IPS DF 6.9 (cell line): ENCODE data around the gene LHB.
A peak's percentile ranks its signal among the peaks of the same experiment; 100 is the strongest.
"Not testable (repeated sequence)": the region's sequence is repeated elsewhere in the genome, so short reads cannot be mapped to it uniquely, and the experiment has no call there.

ENCODE experiments used
- DNase-seq: peaks from one replicate; pipeline ENCODE4 v3.0.0-alpha.2; 2013; ENCODE audit warnings: low read depth, low spot score
- H3K27ac ChIP-seq: one replicate; pipeline ENCODE4 v1.5.1; 2013; ENCODE audit warnings: low read length, control low read depth
- H3K27me3 ChIP-seq: 2 replicates; pipeline ENCODE4 v1.6.1; 2013; ENCODE audit warnings: mild to moderate bottlenecking, low read length; ENCODE audit not compliant: control insufficient read depth, insufficient read depth
- H3K36me3 ChIP-seq: 2 replicates; pipeline ENCODE4 v1.6.1; 2013; ENCODE audit warnings: low read length; ENCODE audit not compliant: control insufficient read depth, insufficient read depth
- H3K4me1 ChIP-seq: 2 replicates; pipeline ENCODE4 v1.6.1; 2013; ENCODE audit warnings: low read length; ENCODE audit not compliant: control insufficient read depth, insufficient read depth
- H3K4me3 ChIP-seq: 2 replicates; pipeline ENCODE4 v1.5.1; 2013; ENCODE audit warnings: mild to moderate bottlenecking, low read length
- H3K9me3 ChIP-seq: 2 replicates; pipeline ENCODE4 v1.6.1; 2013; ENCODE audit warnings: low read length, inconsistent platforms; ENCODE audit not compliant: control insufficient read depth, insufficient read depth
- WGBS: extraction: QIAGEN DNeasy Blood & Tissue Kit; methylation state at CpG from one replicate; pipeline ENCODE4 v1.1.7; 2013; ENCODE audit warnings: mixed read lengths, missing lambda C conversion rate; ENCODE audit not compliant: insufficient read length, insufficient coverage; 5-methylcytosine and 5-hydroxymethylcytosine counted together

The LHB gene

GRCh38 chr19:49038111-49038510 lies 21.2 kb upstream of the LHB start:
- not testable (repeated sequence) for H3K36me3 ChIP-seq, H3K27me3 ChIP-seq, H3K9me3 ChIP-seq, H3K27ac ChIP-seq, H3K4me3 ChIP-seq, H3K4me1 ChIP-seq, DNase-seq
- no CpG with 5 or more reads among the region's 8 CpGs for WGBS

- not testable (repeated sequence) for DNase-seq, H3K27me3 ChIP-seq, H3K36me3 ChIP-seq, H3K4me1 ChIP-seq, H3K9me3 ChIP-seq, H3K27ac ChIP-seq, H3K4me3 ChIP-seq
- no CpG with 5 or more reads among the region's 18 CpGs for WGBS
Measured at GRCh38 chr19:49036815-49037214, 19.9 kb upstream of the LHB start, which contains the start of gene CGB1. CGB1 (minus strand) TSS chr19:49036895; CDS start chr19:49036711, 184 bp downstream.

- H3K36me3 ChIP-seq, H3K27ac ChIP-seq, H3K9me3 ChIP-seq, H3K4me1 ChIP-seq, H3K27me3 ChIP-seq, H3K4me3 ChIP-seq: not testable (repeated sequence)
- peak; percentile 74 for DNase-seq
- WGBS, result no CpG with 5 or more reads among the region's 28 CpGs
Measured at GRCh38 chr19:49031642-49032301, 14.9 kb upstream of the LHB start, which contains the start of gene CGB2. CGB2 (plus strand) TSS chr19:49031890; CDS start chr19:49032096, 206 bp downstream.

- DNase-seq, H3K27me3 ChIP-seq, H3K9me3 ChIP-seq, H3K4me1 ChIP-seq, H3K4me3 ChIP-seq, H3K27ac ChIP-seq, H3K36me3 ChIP-seq: not testable (repeated sequence)
- WGBS, result no CpG with 5 or more reads among the region's 8 CpGs
Measured at GRCh38 chr19:49030323-49030722, 13.4 kb upstream of the LHB start.

GRCh38 chr19:49029749-49030148 lies 12.9 kb upstream of the LHB start:
- H3K27me3 ChIP-seq, H3K36me3 ChIP-seq, H3K4me1 ChIP-seq, H3K27ac ChIP-seq, H3K4me3 ChIP-seq, DNase-seq, H3K9me3 ChIP-seq: not testable (repeated sequence)
- WGBS, result no CpG with 5 or more reads among the region's 14 CpGs

GRCh38 chr19:49028686-49029085 lies 11.8 kb upstream of the LHB start:
- H3K4me1 ChIP-seq, DNase-seq, H3K36me3 ChIP-seq, H3K27me3 ChIP-seq, H3K9me3 ChIP-seq, H3K4me3 ChIP-seq, H3K27ac ChIP-seq: not testable (repeated sequence)
- no CpG with 5 or more reads among the region's 9 CpGs for WGBS

- DNase-seq, H3K36me3 ChIP-seq, H3K27me3 ChIP-seq, H3K9me3 ChIP-seq, H3K27ac ChIP-seq, H3K4me1 ChIP-seq, H3K4me3 ChIP-seq: not testable (repeated sequence)
- no CpG with 5 or more reads among the region's 23 CpGs for WGBS
Measured at GRCh38 chr19:49025599-49025998, 8.7 kb upstream of the LHB start.

- not testable (repeated sequence) for H3K9me3 ChIP-seq, H3K4me1 ChIP-seq, H3K4me3 ChIP-seq, H3K36me3 ChIP-seq, DNase-seq, H3K27me3 ChIP-seq, H3K27ac ChIP-seq
- no CpG with 5 or more reads among the region's 6 CpGs for WGBS
Measured at GRCh38 chr19:49025088-49025487, 8.2 kb upstream of the LHB start.

- H3K27me3 ChIP-seq, H3K36me3 ChIP-seq, H3K4me3 ChIP-seq, H3K4me1 ChIP-seq, H3K9me3 ChIP-seq, DNase-seq, H3K27ac ChIP-seq: not testable (repeated sequence)
- WGBS, result no CpG with 5 or more reads among the region's 15 CpGs
Measured at GRCh38 chr19:49024233-49024632, 7.3 kb upstream of the LHB start, which contains the start of gene CGB3. CGB3 (minus strand) TSS chr19:49024333; CDS start chr19:49023971, 362 bp downstream.

GRCh38 chr19:49022116-49022515 lies 5.2 kb upstream of the LHB start:
- no CpG with 5 or more reads among the region's 9 CpGs for WGBS
- no peak overlapping the region for H3K27ac ChIP-seq
- peaks cover 8% of the 10 kb centered on the region for H3K4me1 ChIP-seq
- no peaks in the 10 kb centered on the region for H3K9me3 ChIP-seq
- H3K36me3 ChIP-seq, result no peaks in the 10 kb centered on the region
- no peak for DNase-seq
- no peaks in the 10 kb centered on the region; the same call in 1 of the 2 replicates for H3K27me3 ChIP-seq
- no peak overlapping the region for H3K4me3 ChIP-seq
